K562 (cell line): Measurements from ENCODE around the gene RARA. TPM values are rescaled to one million over a fixed set of nuclear protein-coding genes. Genes with fewer than 3 reads are reported as not detected.
A peak's percentile ranks its signal among the peaks of the same experiment; 100 is the strongest.

ENCODE experiments used
- ATAC-seq: fragments of 200-7000 bp; cut with Tn5 transposase; 3 replicates; pipeline ENCODE4 v1.9.1; 2020; ENCODE audit warnings: moderate library complexity
- BruUV-seq: library from RNA; stranded (reverse); fragments of 400-500 nt; replicated peaks from 2 replicates; lab custom pipeline; 2021; lab: Mats Ljungman, UMichigan
- CTCF ChIA-PET: fragments of 300-600 bp; formaldehyde crosslinking; extraction: SDS; loops from one replicate; lab custom pipeline; 2021; ENCODE audit warnings: low intra/inter-chr PET ratio; lab: Yijun Ruan, JAX
- POLR2A ChIA-PET: fragments of 300-600, 350-650 bp; sonication (Branson Sonifier 250); formaldehyde crosslinking; extraction: SDS; loops from one replicate; lab custom pipeline; 2021; ENCODE audit warnings: antibody characterized with exemption, inconsistent platforms; lab: Yijun Ruan, JAX
- DNase-seq, 4 experiments: peaks; one replicate each; pipeline versions ENCODE4 v3.0.0 to v3.0.0-alpha.2; 2011 to 2018; ENCODE audit warnings: low spot score in 3 of 4, mixed read lengths in 3 of 4; ENCODE audit errors: extremely low read depth in 1 of 4
- FAIRE-seq: peaks from 2 replicates; lab custom pipeline; 2011; peaks lifted over from hg19 to GRCh38; lab: Jason Lieb, UNC
- H2AFZ ChIP-seq: 2 replicates; pipeline ENCODE4 v1.6.0; 2011; ENCODE audit warnings: low read depth, low read length, control low read depth, inconsistent platforms
- H3K27ac ChIP-seq: fragments of 200-600 bp; 3 replicates; pipeline ENCODE4 v1.8.0; 2011; ENCODE audit warnings: low read depth, mild to moderate bottlenecking, control low read depth, inconsistent platforms, low read length, moderate library complexity, mixed read lengths; ENCODE audit errors: extremely low read depth
- H3K27me3 ChIP-seq, 2 experiments: fragments of 300-600 bp in 1 of 2; 2 replicates in 1 of 2; 3 replicates in 1 of 2; pipeline versions ENCODE4 v1.6.0 to v1.8.0; 2011; ENCODE audit warnings: inconsistent platforms in 2 of 2, low read length in 2 of 2, mild to moderate bottlenecking in 1 of 2, mixed read lengths in 1 of 2, moderate library complexity in 1 of 2; ENCODE audit not compliant: control insufficient read depth in 2 of 2, insufficient read depth in 2 of 2
- H3K36me3 ChIP-seq: fragments of 300-600 bp; 3 replicates; pipeline ENCODE4 v1.8.0; 2011; ENCODE audit warnings: mild to moderate bottlenecking, low read length, inconsistent platforms; ENCODE audit not compliant: control insufficient read depth, insufficient read depth
- H3K4me1 ChIP-seq, 2 experiments: fragments of 200-600 bp in 1 of 2; replicated peaks in 1 of 2; 2 replicates in 1 of 2; 3 replicates in 1 of 2; pipeline versions ENCODE4 v1.5.1 to v1.8.0; 2011; ENCODE audit warnings: inconsistent platforms in 2 of 2, low read length in 2 of 2, mild to moderate bottlenecking in 1 of 2, mixed read lengths in 1 of 2, moderate library complexity in 1 of 2; ENCODE audit not compliant: control insufficient read depth in 2 of 2, insufficient read depth in 2 of 2
- H3K4me2 ChIP-seq: 2 replicates; pipeline ENCODE4 v1.6.1; 2011; ENCODE audit warnings: low read length, control low read depth, inconsistent platforms, mixed read lengths; ENCODE audit not compliant: insufficient read depth
- H3K4me3 ChIP-seq: fragments of 200-600 bp; sonication (generic), shearing (Covaris generic); 2 replicates; pipeline ENCODE4 v1.5.1; 2016; ENCODE audit warnings: control low read depth, inconsistent platforms
- H3K79me2 ChIP-seq: fragments of 200-600 bp; 3 replicates; pipeline ENCODE4 v1.8.0; 2011; ENCODE audit warnings: low read length, inconsistent platforms; ENCODE audit not compliant: control insufficient read depth, insufficient read depth
- H3K9ac ChIP-seq, 2 experiments: 2 replicates each; pipeline versions ENCODE4 v1.6.0 to v1.6.1; 2011; ENCODE audit warnings: low read depth in 2 of 2, low read length in 2 of 2, control low read depth in 1 of 2, inconsistent platforms in 1 of 2, mild to moderate bottlenecking in 1 of 2, mixed read lengths in 1 of 2; ENCODE audit not compliant: insufficient read depth in 1 of 2
- H3K9me1 ChIP-seq: one replicate; pipeline ENCODE4 v1.6.0; 2011; ENCODE audit warnings: inconsistent platforms, mild to moderate bottlenecking, low read length, moderate library complexity; ENCODE audit not compliant: control insufficient read depth, insufficient read depth
- H3K9me3 ChIP-seq: replicated peaks from 2 replicates; pipeline ENCODE4 v1.5.1; 2011; ENCODE audit warnings: low read depth, low read length, inconsistent platforms; ENCODE audit not compliant: control insufficient read depth, insufficient read depth
- H4K20me1 ChIP-seq: replicated peaks from 2 replicates; pipeline ENCODE4 v1.6.1; 2011; ENCODE audit warnings: low read length, inconsistent platforms, mixed read lengths; ENCODE audit not compliant: control insufficient read depth, insufficient read depth
- ATF1 ChIP-seq, 2 experiments: fragments of 450-650 bp in 1 of 2; IDR thresholded peaks; 2 replicates each; pipeline ENCODE4 v1.6.1; 2016; ENCODE audit warnings: missing compliant biosample characterization in 1 of 2, missing genetic modification characterization in 1 of 2
- CBX1 ChIP-seq: sonication (generic); IDR thresholded peaks from 2 replicates; pipeline ENCODE4 v1.6.1; 2016; ENCODE audit warnings: antibody characterized with exemption, low read depth, mild to moderate bottlenecking
- CBX3 ChIP-seq, 2 experiments: IDR thresholded peaks; 1 replicate in 1 of 2; 2 replicates in 1 of 2; pipeline ENCODE4 v1.6.1; 2012; ENCODE audit warnings: inconsistent platforms in 2 of 2, low read length in 2 of 2, borderline replicate concordance in 1 of 2, control low read depth in 1 of 2
- CBX5 ChIP-seq: IDR thresholded peaks from 2 replicates; pipeline ENCODE4 v1.6.1; 2014; ENCODE audit warnings: low read depth, borderline replicate concordance
- CC2D1A ChIP-seq: fragments of 450-650 bp; IDR thresholded peaks from 2 replicates; pipeline ENCODE4 v1.6.1; 2017; ENCODE audit warnings: mild to moderate bottlenecking
- CREM ChIP-seq: IDR thresholded peaks from 2 replicates; pipeline ENCODE4 v1.6.1; 2014; ENCODE audit warnings: antibody characterized with exemption, low read depth
- FOXA3 ChIP-seq, 2 experiments: fragments of 450-650 bp in 1 of 2; sonication (generic) in 1 of 2; formaldehyde crosslinking; IDR thresholded peaks in 1 of 2; conservative IDR thresholded peaks in 1 of 2; 2 replicates each; pipeline versions ENCODE4 v1.4.0 to v1.8.0; 2020 to 2022; ENCODE audit warnings: mild to moderate bottlenecking in 2 of 2, missing genetic modification reagents in 1 of 2
- HCFC1 ChIP-seq: IDR thresholded peaks from 2 replicates; pipeline ENCODE4 v1.6.1; 2012; ENCODE audit warnings: low read depth, low read length, improper control_type of control experiment
- PBX2 ChIP-seq, 2 experiments: IDR thresholded peaks in 1 of 2; conservative IDR thresholded peaks in 1 of 2; 2 replicates each; pipeline ENCODE4 v1.6.1; 2016; ENCODE audit warnings: low read depth in 2 of 2, mild to moderate bottlenecking in 1 of 2, missing compliant biosample characterization in 1 of 2, missing genetic modification characterization in 1 of 2, moderate library complexity in 1 of 2
- SAP30 ChIP-seq: fragments of 200-600 bp; sonication (generic); IDR thresholded peaks from 2 replicates; pipeline ENCODE4 v1.6.1; 2012; ENCODE audit warnings: borderline replicate concordance, low read depth, mild to moderate bottlenecking, moderate library complexity, low read length, control low read depth, inconsistent platforms; ENCODE audit not compliant: insufficient read depth, poor library complexity, severe bottlenecking
- SIX5 ChIP-seq, 2 experiments: IDR thresholded peaks; 2 replicates each; pipeline ENCODE4 v1.6.1; 2011; ENCODE audit warnings: low read length in 2 of 2, borderline replicate concordance in 1 of 2, low read depth in 1 of 2, mild to moderate bottlenecking in 1 of 2, moderate library complexity in 1 of 2; ENCODE audit not compliant: insufficient read depth in 1 of 2
- TRIM28 ChIP-seq: fragments of 450-650 bp; IDR thresholded peaks from 2 replicates; pipeline ENCODE4 v1.6.1; 2017
- ZNF431 ChIP-seq: sonication (generic); formaldehyde crosslinking; IDR thresholded peaks from 2 replicates; pipeline ENCODE4 v1.8.0; 2022; ENCODE audit warnings: mild to moderate bottlenecking, missing genetic modification reagents
- WGBS: fragments of 100-300 bp; shearing (Covaris generic); methylation state at CpG from one replicate; pipeline ENCODE4 v1.1.6; 2016; ENCODE audit warnings: low coverage, mixed read lengths; ENCODE audit not compliant: insufficient coverage; ENCODE audit errors: missing lambda C conversion rate; 5-methylcytosine and 5-hydroxymethylcytosine counted together
- in situ Hi-C: fragments of 300-500 bp; cut with MboI; formaldehyde crosslinking; loops from 4 replicates; pipeline ENCODE4 v1.15.0; 2018; ENCODE audit warnings: inconsistent platforms, mixed read lengths
- intact Hi-C: fragments of 100-400 bp; cut with micrococcal nuclease; formaldehyde crosslinking; loops from 2 replicates; pipeline ENCODE4 v1.14.2; 2022
- polyA plus RNA-seq, 8 experiments: library from polyadenylated mRNA; depleted of rRNA in 4 of 8; stranded (reverse) in 5 of 8; unstranded in 3 of 8; fragments of >200 nt; fragmentation: Nextera tagmentation in 2 of 8; fragmentation: Illumina TruSeq in 1 of 8; extraction: Ambion mirVana in 2 of 8; extraction: Trizol in 1 of 8; gene quantifications; 2 replicates each; pipeline versions ENCODE4 v1.2.1 to v1.2.3, GENCODE V29; 2011 to 2014; ENCODE audit warnings: inconsistent platforms in 1 of 8, missing spikeins in 1 of 8
- total RNA-seq, 7 experiments: library from RNA; depleted of rRNA in 6 of 7; stranded (reverse); fragments of >200 nt in 6 of 7; fragmentation: Illumina TruSeq in 2 of 7; extraction: Trizol in 2 of 7; gene quantifications; 2 replicates each; pipeline versions ENCODE4 v1.2.1 to v1.2.3, GENCODE V29; 2011 to 2021; ENCODE audit warnings: low replicate concordance in 1 of 7
- TF ChIP-seq, protein P1 (sequence below): sonication (generic); formaldehyde crosslinking; IDR thresholded peaks from 2 replicates; pipeline ENCODE4 v1.4.0; 2020; ENCODE audit warnings: mild to moderate bottlenecking, missing genetic modification reagents

Gene RARA
- total and polyA plus RNA-seq, 9 of the 15 experiments (the other 6 are each of a cell fraction or from before 2014, with no cell fraction given) = 0.10 to 28.0 (median 7.9) TPM

GRCh38 chr17:40369923-40370322 is 60.9 kb downstream of the RARA start (continued):
- TF ChIP-seq FOXA3 (CRISPR knock-in tag; conservative IDR thresholded peaks at IDR 0.05 in 1 of 2, IDR thresholded peaks at IDR 0.05 in 1 of 2) = no peak

GRCh38 chr17:40371261-40371929 is 62.4 kb downstream of the RARA start:
- POLR2A ChIA-PET = interaction anchor here (0.6 to 0.7 kb wide), 4 partner anchors 124 to 1502 kb away, joined by 3 to 4 read pairs (median 3); partner anchors contain the start of gene LASP1
- TF ChIP-seq TRIM28 (peak; percentile 57), ATF1 (CRISPR knock-in tag; IDR thresholded peaks at IDR 0.05) (no peak), ATF1 (tag; IDR thresholded peaks at IDR 0.05) (0 out of 2 replicates have a peak, but pooled peaks have one; percentile 12), SIX5 (IDR thresholded peaks at IDR 0.05; ENCODE audit: borderline replicate concordance in 1 of 2, insufficient read depth in 1 of 2, low read depth in 1 of 2, low read length in 2 of 2) (peak; percentile 55 to 62; a peak in 3 of 4 replicates), CBX3 (IDR thresholded peaks at IDR 0.05; ENCODE audit: borderline replicate concordance in 1 of 2, low read length in 2 of 2) (peak in 1 of 2 experiments; percentile 77; a peak in 1 of 3 replicates), CBX1 (peak; percentile 75; the same call in 1 of the 2 replicates), HCFC1 (peak; percentile 83), SAP30 (no peak), CC2D1A (0 out of 2 replicates have a peak, but pooled peaks have one; percentile 14), CBX5 (peak; percentile 40; the same call in 1 of the 2 replicates), CREM (peak; percentile 62), PBX2 (CRISPR knock-in tag; IDR thresholded peaks at IDR 0.05; ENCODE audit: low read depth) (no peak), PBX2 (tag; conservative IDR thresholded peaks at IDR 0.05; ENCODE audit: low read depth) (no peak), ZNF431 (CRISPR knock-in tag) (no peak)
- TF ChIP-seq, protein P1, sequence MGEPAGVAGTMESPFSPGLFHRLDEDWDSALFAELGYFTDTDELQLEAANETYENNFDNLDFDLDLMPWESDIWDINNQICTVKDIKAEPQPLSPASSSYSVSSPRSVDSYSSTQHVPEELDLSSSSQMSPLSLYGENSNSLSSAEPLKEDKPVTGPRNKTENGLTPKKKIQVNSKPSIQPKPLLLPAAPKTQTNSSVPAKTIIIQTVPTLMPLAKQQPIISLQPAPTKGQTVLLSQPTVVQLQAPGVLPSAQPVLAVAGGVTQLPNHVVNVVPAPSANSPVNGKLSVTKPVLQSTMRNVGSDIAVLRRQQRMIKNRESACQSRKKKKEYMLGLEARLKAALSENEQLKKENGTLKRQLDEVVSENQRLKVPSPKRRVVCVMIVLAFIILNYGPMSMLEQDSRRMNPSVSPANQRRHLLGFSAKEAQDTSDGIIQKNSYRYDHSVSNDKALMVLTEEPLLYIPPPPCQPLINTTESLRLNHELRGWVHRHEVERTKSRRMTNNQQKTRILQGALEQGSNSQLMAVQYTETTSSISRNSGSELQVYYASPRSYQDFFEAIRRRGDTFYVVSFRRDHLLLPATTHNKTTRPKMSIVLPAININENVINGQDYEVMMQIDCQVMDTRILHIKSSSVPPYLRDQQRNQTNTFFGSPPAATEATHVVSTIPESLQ (CRISPR knock-in tag) = no peak

More at GRCh38 chr17:40371261-40371929, 62.4 kb downstream of the RARA start:
- no peaks in the 10 kb centered on the region for H3K36me3 ChIP-seq
- no peaks in the 10 kb centered on the region for H3K79me2 ChIP-seq
- intact Hi-C loops (no loop called here), in situ Hi-C loops (no loop called here)
- 58% methylated on average over 14 of the region's 16 CpGs for WGBS
- FAIRE-seq (peak; percentile 73), ATAC-seq (peak; percentile 94), DNase-seq (peak; percentile 49 to 70 (median 63))
- H4K20me1 ChIP-seq = no peaks in the 10 kb centered on the region
- no peaks in the 10 kb centered on the region; the same call in 1 of the 2 replicates for H3K9me3 ChIP-seq
- H3K4me1 ChIP-seq = peaks cover 8 to 11% of the 10 kb centered on the region in 2 experiments; a peak in 4 of 5 replicates
- H3K9ac ChIP-seq = no peak overlapping the region
- H3K4me2 ChIP-seq = no peak overlapping the region
- no peak overlapping the region for H3K4me3 ChIP-seq
- no peaks in the 10 kb centered on the region for H3K27me3 ChIP-seq
- no peaks in the 10 kb centered on the region for H3K9me1 ChIP-seq
- H2AFZ ChIP-seq = peak overlapping the region; percentile 29; the same call in 1 of the 2 replicates
- CTCF ChIA-PET = no interaction called here
- no peak overlapping the region for H3K27ac ChIP-seq
- BruUV-seq = no TSS peak
